NCI-H345 treated with DMSO at 0.1 percent for 48 hours (cell line): ENCODE measurements around the gene CD247.

Source experiments
- DNase-seq: peaks from one replicate; lab custom pipeline; 2025; ENCODE audit not compliant: unreplicated experiment; lab: John Stamatoyannopoulos, UW

The CD247 gene

DNA sequence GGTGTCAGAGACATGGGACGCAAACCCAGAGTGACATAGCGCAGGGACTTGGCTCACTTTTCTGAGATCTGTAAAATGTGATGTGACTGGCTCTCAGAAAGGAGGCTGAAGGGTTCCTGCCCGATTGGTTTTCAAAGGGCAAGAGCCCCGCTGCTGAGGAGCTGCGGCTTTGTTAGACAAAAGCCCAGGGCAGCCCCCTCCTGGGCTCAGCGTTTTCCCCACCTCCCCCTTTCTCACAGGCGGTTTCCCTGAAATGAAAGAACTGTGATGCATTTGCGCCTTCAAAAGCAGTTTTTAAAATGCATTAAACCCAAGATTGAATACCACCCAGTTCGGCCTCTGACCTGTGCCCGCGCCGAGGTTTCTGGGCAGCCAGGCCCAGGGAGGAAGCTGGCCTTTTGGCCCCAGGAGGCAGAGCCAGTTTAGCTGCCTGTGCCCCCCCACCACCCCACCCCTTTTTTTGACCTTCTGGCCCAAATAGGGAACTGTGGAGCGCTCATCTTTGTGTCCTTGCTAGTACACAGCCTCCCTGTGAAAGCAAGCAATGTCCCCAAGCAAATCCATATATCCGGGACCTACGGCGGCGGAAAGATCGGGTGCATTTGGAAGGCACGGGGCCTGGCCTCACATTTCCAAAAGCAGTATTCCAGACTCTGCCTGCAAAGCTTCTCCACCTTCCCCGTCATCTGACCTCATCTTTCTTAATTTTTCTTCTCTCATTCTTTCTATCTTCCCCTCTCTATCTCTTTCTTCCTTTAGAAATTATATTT is 28.6 kb downstream of the CD247 start:
- no peak for DNase-seq

DNA sequence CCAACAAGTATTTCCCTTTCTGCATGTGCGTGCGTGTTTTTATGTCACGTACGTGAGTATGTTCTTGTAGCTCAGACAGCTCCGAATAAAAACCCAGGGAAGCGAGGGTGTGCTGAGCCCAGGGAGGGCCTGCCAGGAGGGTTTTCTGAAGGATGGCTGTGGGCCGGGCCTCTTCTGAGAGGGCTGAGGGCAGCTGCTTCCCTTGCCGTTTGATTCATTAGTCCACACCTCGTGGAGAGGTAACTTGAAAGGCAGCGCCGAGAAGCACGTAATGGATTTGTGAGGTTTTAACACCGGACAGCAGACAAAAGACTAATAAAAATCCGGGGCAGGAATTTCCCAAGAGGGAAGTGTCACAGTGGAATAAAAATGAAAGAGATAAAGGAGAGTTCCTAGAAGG is 29.5 kb downstream of the CD247 start:
- no peak for DNase-seq

DNA sequence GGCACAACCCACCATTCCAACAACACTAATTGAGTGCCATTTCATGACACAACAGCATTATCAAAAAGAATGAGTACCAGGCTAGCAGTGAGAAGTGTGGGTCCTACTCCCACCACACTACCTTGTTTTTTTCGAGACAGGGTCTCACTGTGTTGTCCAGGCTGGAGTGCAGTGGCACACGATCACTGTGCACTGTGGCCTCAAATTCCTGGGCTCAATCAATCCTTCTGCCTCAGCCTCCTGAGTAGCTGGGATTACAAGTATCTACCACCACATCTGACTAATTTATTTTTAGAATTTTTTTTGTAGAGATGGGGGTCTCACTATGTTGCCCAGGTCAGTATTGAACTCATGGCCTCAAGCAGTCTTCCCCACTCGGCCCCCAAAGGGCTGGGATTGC is 30.7 kb downstream of the CD247 start:
- DNase-seq, result no peak

DNA sequence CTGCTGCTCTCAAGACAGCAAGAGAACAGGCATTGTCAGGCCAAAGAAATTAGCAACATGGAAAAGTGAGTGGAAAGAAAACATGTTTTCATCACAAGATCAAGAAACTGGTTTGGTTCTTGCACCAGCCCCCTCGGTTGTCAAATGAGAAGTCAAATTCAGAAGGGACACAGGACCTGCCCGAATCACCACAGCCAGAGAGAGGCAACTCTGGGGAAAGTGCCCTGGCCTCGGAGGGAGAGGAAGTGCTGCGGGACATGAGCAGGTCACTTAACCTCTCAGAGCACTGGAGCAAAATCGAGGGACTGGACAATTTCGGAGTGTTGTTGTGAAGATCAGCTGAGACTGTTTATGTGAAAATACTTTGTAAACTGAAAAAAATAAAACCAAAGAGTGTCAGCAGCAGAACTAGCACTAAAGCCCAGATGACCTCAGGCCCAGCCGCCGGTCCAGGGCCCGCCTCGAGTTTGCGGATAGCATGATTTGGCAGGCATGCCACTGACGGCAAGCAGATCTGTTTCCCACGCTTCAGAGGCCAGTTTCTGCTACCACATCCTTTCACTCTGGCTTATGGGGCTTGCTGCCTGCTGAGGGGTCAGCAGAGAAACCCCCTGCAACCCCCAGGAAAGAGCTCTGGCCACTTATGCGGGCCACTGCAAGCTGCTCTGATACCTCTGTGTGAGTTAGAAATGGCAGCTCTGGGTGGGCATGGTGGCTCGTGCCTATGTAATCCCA is 32.1 kb downstream of the CD247 start:
- DNase-seq, result no peak

DNA sequence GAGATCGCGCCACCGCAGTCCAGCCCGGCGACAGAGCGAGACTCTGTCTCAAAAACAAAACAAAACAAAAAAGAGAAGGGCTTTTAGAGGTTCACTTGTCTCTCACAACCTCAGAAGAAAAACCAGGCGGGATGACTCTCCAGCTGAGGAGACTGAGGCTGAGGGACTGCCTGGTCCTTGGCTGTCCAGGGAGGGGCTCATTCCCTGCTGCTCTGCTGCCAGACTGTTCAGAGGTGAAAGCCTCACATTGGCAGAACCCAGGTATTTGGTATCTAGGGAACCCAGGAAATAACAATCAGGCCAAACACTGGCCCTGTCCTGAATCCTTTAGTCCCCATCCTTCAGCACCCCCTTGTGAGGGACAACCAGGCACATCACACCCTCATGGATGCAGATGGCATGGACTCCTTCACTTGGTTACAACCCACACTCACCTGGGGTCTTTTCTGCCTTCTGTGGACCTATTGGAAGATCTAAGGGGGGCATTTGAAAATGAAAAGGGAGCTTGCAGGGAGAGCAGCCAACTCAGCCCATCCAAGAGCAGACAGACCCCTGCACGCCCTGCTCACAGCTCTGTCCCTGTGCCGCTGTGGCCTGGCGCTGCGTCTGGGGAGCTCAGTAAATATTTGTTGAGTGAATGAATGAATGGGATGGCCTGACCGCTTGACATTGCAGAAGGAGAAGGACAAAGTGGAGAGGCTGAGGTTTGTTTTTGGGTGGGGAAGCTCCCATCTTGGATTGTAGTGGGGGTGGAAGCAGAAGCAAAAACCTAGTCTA is 33.4 kb downstream of the CD247 start:
- DNase-seq, result no peak

DNA sequence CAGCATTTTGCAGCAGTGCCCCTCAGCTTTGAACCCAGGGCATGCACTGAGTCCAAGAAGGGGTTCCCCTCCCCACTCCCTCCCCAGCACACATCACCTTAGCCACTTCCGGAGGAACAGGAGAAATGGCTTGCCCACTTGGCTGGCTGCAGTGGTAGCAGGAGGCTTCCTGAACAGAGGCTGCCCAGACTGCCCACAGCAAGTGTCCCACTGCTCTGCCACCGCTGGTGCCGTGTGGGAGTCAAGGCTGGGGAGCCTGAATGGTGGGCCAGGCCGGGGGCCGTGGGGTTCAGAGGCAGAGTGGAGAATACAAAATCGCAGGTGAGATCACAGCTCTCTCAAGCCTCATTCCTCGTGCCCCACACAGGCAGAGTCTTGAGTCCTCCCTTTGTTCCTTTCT is 34.5 kb downstream of the CD247 start:
- no peak for DNase-seq

DNA sequence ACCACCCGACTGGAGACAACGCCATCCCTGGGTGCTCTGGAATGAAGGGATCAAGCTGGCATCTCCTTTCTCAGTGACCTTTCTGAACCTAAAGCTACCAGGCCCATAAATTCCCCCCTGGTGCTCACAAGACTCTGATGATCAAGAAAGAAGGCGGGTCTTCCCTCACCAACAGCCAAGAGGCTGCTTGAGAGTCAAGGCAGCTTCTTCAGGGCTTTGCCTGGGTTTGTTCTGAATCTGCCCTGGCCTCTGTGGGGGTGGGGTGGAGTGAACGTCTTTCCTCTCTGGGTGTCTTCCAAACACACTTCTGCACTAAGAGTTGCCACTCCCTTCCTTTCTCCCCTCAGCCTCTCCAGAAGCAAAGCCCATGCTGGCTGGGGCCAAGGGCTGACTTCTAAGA is 36.1 kb downstream of the CD247 start:
- DNase-seq, result no peak

DNA sequence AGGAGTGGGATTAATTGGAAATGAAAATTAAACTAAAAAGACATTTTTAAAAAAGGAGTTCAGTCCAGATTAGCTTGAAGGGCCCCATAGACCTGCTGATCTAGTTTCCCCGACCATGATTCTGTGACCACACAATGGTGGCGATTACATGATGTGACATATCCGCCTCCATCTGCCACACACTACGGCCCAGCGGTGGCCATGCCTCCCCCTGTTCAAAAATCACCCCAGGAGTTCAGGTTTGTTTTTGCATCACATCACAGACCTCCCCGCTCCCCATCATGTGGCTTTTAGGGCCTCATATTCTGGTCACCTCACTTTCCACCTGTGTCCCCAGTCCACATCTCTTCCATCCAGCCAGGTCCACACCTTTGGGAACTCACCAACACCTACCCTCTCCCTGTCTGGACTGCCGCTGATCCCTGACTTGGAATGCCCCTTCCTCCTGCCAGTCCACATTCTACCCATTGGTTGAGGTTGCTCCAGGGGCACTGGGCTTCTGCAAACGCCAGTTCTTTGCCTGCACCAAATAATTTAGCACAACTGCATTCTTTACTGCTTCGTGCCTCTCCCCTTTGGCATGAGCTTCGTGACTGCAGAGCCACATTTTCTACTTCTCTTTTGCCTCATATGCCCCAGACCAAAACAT is 38.9 kb downstream of the CD247 start:
- no peak for DNase-seq

DNA sequence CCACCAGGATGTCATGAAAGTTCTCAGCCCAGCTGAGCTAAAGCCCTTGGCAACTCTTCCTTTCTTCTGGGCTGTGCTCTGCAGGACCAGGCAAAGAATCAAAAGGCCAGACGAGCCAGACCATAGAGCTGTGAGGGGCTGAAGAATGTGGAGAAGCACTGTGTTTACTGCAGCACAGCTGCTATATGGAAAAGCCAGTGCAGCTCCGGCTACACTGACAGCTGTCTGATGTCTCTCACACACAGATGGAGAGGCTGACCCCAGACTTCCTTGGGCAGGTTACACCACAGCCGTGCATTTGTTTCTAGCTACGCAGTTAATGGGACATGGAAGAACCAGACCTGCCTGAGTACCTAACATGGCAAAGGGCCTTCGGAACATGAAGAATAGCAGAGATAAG is 40.3 kb downstream of the CD247 start:
- no peak for DNase-seq

DNA sequence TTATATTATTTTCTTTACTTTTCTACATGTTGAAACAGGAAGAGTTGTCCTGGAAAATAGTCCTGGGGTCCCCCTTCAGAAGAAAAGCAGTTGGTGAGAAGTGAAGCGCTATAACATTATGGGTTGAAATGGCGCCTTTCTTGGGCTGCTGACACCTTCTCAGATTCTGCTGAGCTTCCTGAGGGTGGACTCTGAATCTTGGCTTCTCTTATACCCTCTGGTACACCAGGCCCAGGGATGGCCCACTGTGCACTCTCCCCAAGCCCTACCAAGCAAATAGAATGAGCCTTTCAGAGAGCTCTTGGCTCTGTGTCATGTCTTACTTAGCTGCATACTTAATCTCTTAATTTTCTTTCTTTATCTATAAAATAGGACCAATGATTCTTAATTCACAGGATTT is 42.3 kb downstream of the CD247 start:
- no peak for DNase-seq

DNA sequence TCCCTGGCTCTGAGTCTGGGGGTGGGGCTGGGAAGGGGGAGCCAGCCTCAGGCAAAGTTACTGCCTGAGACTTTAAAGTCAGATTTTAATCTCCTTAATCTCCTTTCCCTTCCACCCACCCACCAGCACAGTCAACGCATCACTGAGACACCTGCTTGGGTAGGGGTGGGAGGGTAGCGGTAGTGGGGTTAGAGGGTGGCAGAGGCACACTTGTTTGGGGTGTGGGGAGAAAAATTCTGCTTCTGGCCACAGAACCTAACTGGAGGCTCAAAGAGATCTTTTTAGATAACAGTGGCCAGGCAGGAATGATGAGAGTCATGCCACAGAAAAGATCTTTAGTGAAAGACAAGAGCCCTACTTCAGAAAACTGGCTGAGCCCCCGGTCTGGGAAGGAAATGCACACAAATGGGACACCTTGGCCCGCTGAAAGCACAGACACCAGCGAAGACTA is 44.1 kb downstream of the CD247 start:
- DNase-seq, result no peak

DNA sequence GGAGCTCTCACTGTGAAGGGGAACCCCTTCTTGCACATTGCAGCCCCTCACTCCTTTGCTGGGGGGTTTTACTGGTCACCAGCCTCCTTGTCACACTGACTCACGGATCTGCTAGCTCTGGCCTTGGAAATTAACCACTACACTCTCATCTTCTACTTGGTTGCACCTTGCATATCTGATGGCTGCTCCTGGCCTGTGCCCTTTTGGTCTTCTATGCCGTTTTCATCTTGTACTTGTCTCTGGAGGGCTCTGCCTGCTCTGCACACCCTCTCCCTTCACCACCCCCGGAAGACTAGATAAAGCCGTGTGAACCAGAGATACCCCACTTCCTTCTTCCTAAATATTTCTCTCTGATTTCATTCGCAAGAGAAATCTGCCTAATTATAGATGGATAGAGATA is 44.6 kb downstream of the CD247 start:
- no peak for DNase-seq

DNA sequence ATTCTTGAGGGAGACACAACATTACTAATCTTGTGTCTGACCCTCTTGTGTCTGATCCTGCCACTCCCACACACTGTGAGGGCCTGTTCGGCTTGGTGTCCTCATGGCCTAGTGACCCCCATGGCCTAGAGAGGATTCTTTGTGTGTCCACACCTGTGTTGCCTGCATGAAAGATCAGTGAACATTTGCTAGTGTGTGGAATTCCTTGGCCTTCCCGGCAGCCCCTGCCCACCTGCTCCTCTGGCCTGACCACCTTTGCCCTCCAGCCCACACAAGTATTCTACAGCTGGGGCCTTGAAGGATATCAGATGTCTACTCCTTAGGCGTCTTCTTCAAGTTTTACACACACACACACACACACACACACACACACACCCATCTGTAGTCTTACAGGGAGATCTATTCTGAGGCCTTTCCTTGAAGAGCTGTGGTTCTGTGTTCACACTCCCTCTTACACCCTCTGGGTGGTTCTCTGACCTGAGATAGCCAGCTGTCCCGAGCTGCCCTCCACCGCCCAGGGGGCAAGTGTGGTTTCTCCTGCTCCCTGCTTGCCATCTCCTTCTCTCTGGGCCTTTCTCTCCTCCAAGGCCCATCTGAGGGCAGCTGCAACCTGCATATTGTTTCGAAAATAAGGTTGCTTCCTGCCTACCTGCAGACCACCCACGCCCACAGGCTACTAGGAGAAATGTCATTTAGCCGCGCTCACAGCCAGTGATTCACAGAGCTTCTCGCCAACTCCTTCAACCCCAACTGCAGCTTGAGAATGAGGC is 45.4 kb downstream of the CD247 start:
- no peak for DNase-seq

DNA sequence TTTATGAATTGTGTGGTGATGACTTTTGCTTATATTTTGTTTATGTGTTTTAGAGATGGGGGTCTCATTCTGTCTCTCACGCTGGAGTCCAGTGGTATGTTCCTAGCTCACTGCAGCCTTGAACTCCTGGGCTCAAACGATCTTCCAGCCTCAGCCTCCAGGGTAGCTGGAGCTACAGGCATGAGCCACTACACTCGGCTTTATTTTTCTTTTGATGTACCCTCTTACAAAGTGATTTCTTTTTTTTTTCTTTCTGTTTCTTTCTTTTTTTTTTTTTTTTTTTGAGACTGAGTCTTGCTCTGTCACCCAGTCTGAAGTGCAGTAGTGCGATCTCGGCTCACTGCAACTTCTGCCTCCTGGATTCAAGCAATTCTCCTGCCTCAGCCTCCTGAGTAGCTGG is 46.8 kb downstream of the CD247 start:
- DNase-seq, result no peak

DNA sequence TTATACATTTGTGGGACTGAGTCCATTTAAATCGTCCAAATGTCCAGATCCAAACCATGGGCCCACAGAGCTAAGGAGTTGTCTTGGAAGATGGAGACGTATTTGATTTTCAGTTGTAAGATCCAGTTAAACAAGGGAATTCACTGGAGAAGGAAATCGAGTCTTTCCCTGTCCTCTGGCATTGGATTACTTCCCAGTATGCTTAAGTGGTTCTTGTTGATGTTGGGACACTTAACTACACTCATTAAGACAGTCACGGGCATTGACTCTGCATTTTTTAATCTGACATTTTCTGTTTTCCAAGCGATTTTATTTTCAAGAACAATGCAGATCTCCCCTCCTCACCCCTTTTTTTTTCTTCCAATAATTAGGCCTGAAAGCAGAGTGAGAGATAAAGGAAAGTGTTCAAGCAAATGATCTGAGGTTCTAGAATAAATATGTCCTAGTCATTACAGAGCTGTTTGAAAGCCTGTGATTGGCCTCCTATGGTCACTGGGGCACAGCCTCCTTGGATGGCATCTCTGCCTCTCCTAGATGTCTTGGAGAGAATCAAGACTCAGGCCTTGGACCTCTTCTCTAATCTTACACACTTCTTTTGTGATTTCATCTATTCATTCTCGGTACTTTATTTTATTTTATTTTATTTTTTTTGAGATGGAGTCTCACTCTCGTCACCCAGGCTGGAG is 48.9 kb downstream of the CD247 start:
- DNase-seq, result no peak

DNA sequence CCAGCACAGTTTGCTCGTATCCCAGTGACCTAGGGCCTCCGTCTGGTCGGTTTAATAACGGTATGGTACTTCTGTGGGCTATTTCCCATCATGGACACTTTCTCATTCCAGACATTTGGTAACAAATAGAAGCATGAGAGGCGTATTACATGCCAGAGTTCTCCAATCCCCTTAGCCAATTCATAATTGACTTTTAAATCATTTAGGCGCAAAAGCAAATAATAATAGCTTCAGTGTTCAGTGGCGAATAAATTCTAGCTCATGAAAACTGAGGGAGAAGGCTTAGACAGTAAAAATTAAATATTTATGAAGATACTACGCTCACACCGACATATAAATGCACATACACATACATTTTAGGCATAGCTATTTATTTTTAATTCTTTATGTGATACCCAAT is 50.6 kb downstream of the CD247 start:
- no peak for DNase-seq

DNA sequence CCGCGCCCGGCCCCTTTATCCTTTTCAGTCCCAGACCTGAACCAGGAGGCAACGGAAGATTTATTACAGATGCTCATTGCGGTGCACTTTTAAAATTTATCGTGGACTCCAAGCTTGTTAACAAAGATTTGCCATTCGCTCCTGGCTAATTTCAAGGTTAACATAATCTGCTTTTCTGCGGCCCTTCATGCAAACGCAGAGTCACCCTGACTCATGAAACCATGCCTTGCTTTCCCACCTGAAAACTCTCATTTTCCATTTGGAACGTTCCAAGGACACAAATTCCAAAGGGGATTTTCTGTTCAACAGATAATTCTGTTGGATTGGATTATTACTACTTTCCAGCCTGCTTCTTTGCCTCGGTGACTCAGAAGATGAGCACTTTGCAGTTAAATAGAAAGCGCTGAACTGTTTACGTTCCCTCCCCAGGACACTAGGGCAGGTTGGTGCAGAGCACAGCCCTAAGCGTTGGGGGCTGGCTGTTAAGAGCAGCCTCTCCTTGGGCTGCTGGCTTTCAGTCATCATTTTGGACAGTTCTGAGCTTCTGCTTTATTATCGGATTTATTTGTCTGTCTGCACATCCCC is 51.1 kb downstream of the CD247 start:
- no peak for DNase-seq

DNA sequence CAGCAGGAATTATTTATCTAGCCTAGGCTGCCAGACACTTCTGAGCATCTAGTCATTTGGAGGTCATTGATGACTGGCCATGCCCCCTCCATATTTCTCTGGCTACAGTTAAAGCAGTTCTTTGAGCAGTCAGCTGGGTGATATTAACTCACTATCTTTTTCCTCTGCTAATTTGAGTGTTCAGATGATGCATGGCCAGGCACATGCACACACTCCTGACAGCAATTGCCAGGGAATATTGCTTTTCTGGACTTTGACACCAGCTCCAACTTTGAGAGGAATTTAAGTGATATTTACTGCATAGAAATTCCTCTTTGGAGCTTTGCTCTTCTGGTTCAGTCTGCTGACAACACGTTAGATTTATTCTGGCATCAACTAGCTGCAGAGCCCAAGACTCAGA is 52.6 kb downstream of the CD247 start:
- DNase-seq, result no peak

DNA sequence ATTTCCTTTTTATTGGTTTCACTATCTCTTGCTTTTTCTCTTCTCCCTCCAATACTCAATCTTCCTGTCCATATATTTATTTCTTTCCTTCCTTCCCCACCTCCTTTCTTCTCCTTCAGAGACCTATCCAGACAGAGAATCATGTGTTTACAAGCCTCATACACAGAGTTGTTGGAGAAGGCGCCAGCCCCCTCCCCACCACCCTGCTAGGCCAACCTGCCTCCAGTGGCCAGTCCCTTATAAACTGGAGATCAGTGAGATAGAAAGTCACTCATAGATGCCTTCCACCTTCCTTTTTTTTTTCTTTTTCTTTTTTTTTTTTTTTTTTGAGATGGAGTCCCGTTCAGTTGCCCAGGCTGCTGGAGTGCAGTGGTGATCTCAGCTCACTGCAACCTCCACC is 53.3 kb downstream of the CD247 start:
- no peak for DNase-seq
